ELR (cell line): ENCODE results near the gene MCCC1.
A peak's percentile ranks its signal among the peaks of the same experiment; 100 is the strongest.
"Not testable (repeated sequence)": the region's sequence is repeated elsewhere in the genome, so short reads cannot be mapped to it uniquely, and the experiment has no call there.

ENCODE experiments used
- DNase-seq: peaks from one replicate; pipeline ENCODE4 v3.0.0-alpha.2; 2015; ENCODE audit warnings: low read depth

Gene MCCC1

DNA sequence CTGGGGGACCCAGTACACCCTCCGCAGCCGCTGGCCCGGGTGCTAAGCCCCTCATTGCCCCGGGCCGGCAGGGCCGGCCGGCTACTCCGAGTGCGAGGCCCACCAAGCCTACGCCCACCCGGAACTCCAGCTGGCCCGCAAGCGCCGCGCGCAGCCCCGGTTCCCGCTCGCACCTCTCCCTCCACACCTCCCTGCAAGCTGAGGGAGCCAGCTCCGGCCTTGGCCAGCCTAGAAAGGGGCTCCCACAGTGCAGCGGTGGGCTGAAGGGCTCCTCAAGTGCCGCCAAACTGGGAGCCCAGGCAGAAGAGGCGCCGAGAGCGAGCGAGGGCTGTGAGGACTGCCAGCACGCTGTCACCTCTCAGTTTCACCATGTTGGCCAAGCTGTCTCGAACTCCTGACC is 4.7 kb upstream of the MCCC1 start:
- not testable (repeated sequence) for DNase-seq

DNA sequence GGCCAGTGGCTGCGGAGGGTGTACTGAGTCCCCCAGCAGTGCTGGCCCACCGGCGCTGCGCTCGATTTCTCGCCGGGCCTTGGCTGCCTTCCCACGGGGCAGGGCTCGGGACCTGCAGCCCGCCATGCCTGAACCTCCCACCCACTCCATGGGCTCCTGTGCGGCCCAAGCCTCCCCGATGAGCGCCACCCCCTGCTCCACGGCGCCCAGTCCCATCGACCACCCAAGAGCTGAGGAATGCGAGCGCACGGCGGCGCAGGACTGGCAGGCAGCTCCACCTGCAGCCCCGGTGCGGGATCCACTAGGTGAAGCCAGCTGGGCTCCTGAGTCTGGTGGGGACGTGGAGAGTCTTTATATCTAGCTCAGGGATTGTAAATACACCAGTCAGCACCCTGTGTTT is 1.7 kb upstream of the MCCC1 start:
- not testable (repeated sequence) for DNase-seq

DNA sequence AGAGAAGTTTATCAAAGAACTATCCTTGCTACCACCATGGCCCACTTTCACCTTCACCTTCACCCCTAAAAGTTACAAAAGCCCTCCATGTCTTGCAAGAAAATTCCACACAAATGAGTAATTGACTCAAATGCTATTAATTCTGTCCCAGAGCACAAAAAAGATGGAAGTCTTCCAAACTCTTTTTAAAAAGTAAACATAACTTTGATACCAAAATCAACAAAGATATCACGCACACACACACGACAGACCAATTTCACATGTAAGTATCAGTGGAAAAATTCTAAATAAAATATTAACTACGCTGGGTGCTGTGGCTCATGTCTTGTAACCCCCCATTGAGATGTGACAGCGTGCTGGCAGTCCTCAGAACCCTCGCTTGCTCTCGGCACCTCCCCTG is 1.1 kb upstream of the MCCC1 start:
- peak; percentile 34 for DNase-seq

DNA sequence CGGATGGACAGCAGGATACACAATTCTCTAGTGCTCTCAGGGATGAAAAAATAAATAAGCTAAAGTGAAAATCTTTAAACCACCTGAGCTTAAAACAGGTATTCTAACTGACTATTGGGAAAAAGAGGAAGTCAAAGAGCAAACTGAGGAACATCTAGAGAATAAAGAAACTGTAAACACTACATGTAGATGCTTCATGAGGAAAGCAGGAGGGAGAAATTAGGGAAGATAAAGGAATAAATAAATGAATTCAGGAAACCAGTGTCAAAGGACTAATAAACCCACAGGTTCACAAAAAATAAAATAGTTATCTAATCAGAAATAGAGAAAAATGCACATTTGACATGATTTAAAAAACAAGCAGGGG is 525 bp upstream of the MCCC1 start:
- no peak for DNase-seq

DNA sequence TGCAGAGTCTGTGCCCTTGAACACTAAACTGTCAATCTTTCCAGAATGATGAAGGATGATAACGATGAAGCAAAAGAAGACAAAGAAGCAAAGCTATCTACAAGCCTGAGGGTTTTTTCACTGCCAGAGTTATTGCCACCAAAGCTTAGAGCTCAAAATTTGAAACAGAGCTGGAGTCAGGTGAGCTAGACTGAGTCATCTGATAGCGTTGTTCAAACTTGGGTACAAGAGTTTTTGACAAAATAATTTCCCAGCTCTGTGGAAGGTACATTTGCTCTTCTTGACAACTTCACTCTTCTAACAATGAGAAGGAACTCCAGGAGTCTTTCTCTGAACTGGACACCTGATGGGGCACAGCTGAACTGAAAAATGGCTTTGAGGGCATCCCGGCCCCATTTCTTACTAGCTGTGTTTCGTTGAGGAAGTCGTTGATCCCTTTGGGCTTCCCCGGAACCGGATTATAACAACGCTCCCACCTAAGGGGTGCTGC is 715 bp downstream of the MCCC1 start:
- DNase-seq, result no peak

DNA sequence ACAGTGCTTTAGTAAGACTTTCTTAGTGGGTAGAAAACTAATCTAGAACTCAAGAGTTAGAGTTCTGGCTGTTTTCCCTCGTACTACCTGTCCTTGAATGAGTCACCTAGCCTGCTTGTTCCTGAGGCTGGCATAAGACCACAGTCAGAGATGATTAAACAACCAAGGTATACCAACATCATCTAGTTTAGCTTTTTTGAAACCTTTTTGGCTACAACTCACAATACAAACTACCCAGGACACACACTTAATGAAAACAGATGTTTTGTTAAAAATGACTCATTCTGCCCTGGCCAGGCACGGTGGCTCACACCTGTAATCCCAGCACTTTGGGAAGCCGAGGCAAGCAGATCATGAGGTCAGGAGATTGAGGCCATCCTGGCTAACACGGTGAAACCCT is 4.6 kb downstream of the MCCC1 start:
- DNase-seq, result no peak

DNA sequence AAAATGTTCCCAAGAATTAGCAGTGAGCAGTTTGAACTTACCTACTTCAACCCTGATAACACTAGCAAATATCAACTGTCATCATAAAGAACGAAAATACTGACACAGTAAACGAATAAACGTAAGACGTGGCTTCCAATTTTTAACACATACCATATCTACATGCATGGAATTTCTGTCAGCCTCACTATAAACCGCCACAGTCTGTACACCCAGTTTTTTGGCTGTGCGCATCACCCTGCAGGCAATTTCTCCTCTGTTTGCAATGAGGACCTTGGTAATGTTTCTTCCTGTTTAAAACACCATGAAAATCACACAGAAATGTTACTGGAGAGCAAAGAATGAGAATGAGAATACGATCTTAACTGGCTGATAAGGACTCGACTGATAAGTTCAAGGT is 7.0 kb downstream of the MCCC1 start:
- no peak for DNase-seq

DNA sequence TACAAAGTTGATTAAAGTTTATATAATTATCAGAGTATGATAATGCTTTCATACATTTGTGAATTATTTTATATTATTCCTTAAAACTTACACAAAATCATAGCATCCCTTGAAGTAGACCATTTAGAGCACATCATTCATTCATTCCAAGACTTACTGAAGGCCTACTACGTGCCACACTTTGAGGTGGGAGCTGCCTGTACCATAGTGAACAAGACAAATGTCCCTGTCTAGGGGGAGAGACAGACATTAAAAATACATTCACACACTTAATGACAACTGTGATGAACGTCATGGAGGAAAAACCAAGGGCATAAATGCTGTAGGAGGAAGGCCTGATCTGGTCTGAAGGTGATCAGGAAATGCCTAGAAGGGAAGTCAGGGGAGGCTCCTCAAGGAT is 12.1 kb downstream of the MCCC1 start:
- no peak for DNase-seq

DNA sequence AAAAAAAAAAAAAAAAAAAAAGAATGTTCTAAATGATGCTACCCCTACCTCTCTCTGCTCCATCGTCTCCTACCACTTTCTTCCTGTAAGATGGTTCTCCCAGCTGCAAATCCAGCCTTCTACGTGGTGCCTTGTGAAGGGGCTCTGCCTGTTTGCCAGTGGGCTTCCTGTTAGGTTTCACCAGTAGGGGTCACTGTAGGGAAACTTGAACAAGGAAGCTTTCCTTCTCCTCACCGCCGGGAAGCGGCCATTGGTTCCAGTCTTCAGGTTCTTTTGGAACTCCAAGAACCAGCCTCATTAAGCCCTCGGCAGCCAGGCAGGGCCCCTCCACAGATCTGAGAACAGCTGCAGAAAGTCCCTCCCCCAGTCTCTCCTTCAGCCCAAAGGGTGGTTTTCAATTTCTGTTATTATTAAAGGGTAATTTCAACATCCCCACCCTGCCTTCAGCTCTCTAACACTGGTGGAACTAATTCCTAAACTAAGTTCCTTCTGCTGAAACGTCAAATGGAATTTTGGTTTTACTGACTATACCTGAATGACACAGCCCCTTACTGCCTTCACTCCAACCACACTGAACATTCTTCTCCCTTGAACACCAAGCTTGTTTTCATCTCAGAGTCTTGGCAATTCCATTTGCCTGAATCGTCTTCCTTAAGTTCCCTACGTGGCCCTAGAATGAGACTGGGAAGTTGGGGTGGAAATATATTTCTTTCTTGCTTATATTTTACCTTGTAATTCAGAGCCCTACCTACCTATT is 13.5 kb downstream of the MCCC1 start:
- DNase-seq, result peak; percentile 49

DNA sequence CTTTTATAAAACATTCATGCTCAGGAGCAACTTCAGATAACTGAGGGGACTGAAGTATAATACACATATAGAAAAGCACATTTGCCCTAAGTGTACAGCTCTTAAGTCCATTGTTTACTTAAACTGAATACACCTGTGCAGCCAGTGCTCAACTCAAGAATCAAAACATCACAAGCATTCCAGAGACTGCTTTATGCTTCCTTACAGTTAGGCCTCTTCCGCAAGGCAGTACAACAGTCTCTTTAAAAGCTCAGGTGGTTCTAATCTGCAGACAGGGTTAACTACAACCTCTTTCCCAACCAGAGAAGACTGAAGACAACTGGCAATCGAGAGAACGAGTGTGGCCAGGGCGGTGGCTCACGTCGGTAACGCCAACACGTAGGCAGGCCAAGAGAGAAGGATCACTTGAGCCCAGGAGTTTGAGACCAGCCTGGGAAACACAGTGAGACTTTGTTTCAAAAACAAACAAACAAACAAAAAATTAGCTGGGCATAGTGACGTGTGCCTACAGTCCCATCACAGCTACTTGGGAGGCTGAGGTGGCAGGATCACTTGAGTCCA is 16.9 kb downstream of the MCCC1 start:
- DNase-seq, result no peak

DNA sequence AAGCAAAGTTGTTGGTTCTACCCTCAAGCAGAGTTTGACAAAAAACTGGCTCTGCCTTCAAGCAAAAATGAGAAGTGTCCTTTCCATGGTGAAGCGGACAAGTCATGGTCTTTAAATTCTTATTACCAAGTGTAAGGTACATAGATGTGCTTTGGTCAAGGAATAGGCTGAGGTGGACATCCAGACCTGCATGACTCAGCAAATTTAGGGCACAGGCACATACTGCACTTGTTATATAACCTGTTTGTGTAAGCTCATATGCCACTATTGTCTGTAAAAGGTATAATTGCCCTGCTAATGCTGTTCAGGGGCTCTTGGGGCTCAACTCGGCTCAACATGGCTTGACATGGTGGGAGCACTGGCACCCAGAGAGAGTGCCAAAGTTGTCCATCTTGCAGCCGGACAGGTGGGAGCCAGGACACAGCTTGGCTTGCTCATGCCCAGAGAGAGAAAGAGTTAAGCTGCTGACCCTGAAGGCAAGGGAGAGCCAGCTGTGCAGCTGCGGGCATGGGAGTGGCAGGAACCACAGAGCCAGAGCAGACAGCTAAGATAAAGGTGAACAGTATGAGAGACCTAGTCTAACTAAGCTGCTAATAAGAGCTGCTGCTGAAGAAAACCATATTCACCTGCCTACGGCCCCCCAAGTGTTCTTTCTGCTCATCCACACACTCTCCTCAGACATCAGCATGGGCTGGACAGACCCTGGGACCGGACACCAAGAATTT is 17.7 kb downstream of the MCCC1 start:
- DNase-seq, result no peak

DNA sequence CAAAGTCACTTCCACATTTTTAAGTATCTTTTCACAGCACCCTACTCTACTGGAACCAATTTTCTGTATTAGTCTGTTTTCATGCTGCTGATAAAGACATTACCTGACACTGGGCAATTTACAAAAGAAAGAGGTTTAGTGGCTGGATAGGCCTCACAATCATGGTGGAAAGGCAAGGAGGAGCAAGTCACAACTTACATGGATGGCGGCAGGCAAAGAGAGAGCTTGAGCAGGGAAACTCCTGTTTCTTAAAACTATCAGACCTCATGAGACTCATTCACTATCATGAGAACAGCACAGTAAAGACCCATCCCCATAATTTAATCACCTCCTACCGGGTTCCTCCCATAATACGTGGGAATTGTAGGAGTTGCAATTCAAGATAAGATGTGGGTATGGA is 18.7 kb downstream of the MCCC1 start:
- DNase-seq, result no peak

DNA sequence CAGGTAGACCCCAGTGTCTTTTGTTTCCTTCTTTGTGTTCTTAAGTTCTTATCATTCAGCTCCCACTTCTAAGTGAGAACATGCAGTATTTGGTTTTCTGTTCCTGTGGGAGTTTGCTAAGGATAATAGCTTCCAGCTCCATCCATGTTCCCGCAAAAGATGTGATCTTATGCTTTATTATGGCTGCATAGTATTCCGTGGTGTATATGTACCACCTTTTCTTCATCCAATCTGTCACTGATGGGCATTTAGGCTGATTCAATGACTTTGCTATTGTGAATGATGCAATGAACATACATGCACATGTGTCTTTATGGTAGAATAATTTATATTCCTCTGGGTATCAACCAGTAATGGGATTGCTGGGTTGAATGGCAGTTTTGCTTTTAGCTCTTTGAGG is 24.4 kb downstream of the MCCC1 start:
- no peak for DNase-seq

DNA sequence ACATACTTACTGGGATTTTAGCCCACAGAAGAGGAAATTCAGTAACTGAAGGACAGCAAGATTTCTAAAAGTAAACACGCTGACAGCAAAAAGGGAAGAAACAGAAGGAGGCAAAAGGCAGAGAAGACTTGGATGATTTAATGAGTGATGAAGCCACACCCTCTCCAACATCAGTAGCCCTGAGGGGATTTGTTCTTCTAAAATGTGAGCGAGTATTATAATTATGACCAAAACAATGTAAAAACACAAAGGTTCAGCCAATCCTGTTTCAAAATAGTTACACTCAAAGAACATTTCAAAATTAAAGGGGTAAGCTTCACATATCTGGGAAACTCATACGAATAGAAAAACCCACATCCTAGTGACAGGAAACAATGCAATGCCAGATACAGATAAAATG is 25.0 kb downstream of the MCCC1 start:
- DNase-seq, result peak; percentile 76

DNA sequence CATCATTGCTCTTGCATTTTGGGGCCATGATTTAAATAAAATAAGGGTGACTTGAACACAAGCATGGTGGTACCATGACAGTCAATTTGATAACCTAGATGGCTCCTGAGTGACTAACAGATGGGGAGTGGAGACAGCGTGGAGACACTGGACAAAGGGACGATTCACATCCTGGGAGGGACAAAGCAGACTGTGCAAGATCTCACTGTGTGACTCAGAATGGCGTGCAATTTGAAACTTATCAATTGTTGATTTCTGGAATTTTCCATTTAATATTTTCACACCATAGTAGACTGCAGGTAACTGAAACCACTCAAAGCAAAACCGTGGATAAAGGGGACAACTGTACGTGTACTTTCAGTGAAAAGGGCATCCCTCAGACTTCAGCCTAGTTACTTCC is 25.5 kb downstream of the MCCC1 start:
- peak; percentile 78 for DNase-seq

DNA sequence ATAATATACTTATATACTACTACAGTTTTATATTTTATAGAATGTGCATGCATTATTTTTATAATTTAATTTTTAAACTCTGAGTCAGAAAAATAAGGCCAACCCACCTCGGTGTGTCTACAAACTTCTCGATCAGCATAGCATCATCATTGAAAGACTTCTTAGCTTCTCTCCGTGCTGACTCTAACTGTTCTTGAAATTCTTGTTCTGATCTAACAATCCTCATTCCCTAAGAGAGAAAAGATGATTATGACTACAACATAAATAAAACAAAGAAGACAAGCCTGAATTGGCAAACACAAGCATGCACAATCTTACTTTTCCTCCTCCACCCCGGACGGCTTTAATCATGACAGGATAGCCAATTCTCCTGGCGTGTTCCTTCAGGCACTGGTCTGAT is 28.4 kb downstream of the MCCC1 start:
- no peak for DNase-seq

DNA sequence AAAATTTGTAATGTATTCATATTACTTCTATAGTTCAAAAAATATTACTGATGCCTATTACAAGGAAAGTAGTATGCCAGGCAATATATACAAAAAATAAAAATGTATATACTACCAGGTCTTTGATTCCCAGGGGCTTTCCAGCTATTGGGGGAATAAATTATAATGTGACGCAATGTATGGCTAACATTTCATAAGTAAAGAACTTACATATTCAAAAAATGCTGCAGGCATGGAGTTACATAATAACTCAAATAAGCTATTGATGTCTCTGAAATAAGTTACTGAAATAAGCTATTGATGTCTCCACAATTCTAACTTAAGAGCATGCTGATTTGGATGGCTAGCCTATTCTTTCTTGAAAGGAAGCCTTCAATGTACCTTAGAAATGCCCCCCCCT is 30.2 kb downstream of the MCCC1 start:
- no peak for DNase-seq

DNA sequence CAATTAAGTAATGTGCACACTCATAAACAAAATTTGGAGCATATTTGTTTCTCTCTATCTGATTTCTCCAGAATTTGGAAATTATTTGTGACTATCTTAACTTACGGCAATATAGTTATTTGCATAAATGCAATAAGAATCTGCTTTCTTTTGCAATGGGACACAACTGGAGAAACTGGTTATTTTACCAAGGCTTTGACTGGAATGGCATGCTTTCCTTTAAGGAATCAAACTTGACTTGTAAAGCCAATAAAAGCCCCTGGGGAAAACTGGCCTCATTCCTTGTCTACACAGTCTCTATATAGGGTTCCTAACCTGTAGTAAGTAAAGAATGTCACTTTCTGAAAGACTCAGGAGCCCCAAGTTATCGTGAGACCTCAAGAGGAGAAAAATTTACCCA is 32.4 kb downstream of the MCCC1 start:
- DNase-seq, result not testable (repeated sequence)

DNA sequence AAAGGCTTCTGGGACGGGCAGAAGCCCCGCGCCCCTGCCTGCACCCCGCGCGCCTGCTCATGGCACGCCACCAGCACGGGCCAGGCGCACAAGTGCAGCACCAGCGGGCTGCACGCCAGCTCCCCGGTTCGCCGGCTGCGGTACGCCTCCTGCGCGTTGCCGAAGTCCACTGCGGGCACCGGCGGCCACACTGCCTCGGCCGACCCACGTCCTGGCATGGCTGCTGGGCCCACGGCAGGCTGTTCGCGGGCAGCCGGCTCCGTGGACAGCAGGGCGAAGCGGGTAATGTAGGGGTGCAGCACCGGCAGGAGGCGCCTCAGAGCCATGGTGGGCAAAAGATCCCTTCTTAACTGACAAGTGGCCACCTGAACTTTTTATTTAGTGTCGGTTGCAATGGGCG is 34.8 kb downstream of the MCCC1 start:
- no peak for DNase-seq

DNA sequence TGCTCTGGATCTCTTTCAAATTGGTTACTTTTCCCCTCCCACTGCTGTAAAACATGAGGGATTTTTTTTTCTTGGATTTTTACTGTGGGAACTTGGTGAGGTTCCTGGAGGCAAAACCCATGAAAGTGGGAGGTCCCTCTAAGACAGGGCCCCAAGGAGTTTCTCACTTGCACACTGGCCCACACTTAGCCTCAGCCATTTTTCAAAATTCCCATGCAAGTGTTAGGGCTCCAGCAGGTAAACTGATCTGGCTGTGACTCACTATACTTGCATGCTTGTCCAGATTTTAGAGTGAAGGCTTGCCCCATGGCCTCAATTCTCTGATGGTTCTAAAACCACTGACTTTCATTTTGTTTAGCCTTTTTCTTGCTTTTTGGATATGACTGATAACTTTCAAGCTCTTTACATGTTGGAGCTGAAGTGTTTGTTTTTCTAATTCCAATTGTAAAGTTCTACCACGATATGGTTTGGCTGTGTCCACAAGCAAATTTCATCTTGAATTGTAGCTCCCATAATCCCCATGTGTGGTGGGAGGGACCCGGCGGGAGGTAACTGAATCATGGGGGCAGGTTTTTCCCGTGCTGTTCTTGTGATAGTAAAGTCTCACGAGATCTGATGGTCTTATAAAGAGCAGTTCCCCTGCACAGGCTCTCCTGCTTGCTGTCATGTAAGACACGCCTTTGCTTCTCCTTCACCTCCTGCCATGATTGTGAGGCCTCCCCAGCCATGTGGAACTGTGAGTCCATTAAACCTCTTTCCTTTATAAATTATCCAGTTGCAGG is 37.7 kb downstream of the MCCC1 start:
- DNase-seq, result no peak

DNA sequence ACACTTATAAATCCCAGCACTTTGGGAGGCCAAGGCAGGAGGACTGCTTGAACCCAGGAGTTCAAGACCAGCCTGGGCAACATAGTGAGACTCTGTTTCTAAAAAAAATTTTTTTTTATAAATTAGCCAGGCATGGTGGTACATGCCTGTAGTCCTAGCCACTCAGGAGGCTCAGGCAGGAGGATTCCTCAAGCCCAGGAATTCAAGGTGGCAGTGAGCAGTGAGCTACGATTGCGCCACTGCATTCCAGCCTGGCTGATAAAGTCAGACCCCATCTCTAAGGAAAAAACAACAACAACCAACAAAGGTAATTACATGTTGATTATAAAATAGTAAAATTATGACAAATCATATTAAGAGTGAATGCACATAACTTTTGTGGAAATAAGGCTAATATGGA is 40.9 kb downstream of the MCCC1 start:
- no peak for DNase-seq

DNA sequence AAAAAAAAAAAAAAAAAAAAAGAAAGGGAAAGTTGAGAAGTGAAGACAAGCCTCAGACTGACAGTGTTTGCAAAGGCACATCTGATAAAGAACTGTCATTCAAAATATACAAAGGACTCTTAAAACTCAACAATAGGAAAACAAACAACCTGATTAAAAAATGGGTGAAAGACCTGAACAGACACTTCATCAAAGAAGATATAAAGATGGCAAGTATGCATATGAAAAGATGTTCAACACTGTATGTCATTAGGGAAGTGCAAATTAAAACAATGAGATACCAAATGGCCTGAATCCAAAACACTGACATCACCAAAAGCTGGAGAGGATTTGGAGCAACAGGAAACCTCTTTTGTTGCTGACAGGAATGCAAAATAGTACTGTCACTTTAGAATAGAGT is 48.6 kb downstream of the MCCC1 start:
- DNase-seq, result no peak

DNA sequence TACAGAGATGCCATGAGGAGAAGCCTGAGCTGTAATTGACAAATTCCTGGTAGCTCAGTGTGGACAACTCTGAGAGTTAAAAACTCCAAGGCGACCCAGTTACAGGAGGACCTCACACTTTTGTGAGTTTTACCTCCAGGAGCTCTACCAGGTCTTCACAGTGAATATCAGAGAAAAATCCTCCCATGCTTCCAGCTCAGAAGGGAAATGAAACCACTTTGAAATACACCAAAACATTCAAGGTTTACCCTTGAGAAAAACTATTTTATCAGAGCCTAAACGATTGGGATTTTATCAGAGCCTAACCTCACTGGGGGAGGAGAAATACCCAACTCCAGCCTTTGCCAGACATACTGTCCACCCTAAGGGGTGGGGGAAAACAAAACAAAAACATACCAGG is 52.4 kb downstream of the MCCC1 start:
- DNase-seq, result no peak
